Activated naive CD4-positive, alpha-beta T cell treated with anti-CD3 and anti-CD28 coated beads, Interleukin-2, amount 10 ng/mL, durations not matched to agents 7 days and 5 days (primary cell): ENCODE results near the gene SUV39H1.
A peak's percentile ranks its signal among the peaks of the same experiment; 100 is the strongest.
"Not testable (repeated sequence)": the region's sequence is repeated elsewhere in the genome, so short reads cannot be mapped to it uniquely, and the experiment has no call there.

Experiments used
- CTCF ChIA-PET: fragments of 350-600 bp; sonication (Branson Sonifier 250); formaldehyde crosslinking; loops from one replicate; lab custom pipeline; 2021; ENCODE audit warnings: antibody characterized with exemption; lab: Charles Lee
- DNase-seq: peaks from one replicate; pipeline ENCODE4 v3.0.0-alpha.2; 2020
- H3K27ac Mint-ChIP-seq: one replicate; pipeline ENCODE4 v1.8.0; 2021; ENCODE audit warnings: mild to moderate bottlenecking, moderate library complexity, mixed read lengths
- H3K27me3 Mint-ChIP-seq: one replicate; pipeline ENCODE4 v1.8.0; 2021; ENCODE audit warnings: mild to moderate bottlenecking, mixed read lengths
- H3K36me3 Mint-ChIP-seq: one replicate; pipeline ENCODE4 v1.8.0; 2021; ENCODE audit warnings: mixed read lengths
- H3K4me1 Mint-ChIP-seq: one replicate; pipeline ENCODE4 v1.8.0; 2021; ENCODE audit warnings: mixed read lengths
- H3K4me3 Mint-ChIP-seq: one replicate; pipeline ENCODE4 v1.8.0; 2021; ENCODE audit warnings: mild to moderate bottlenecking, moderate library complexity, mixed read lengths
- H3K9me3 Mint-ChIP-seq: one replicate; pipeline ENCODE4 v1.8.0; 2021; ENCODE audit warnings: mixed read lengths

SUV39H1 gene

GRCh38 chrX:48696301-48696908, at the start of gene SUV39H1:
SUV39H1 (plus strand) TSS chrX:48696734; CDS start chrX:48696785, 51 bp downstream.
- peaks cover 29% of the 10 kb centered on the region for H3K36me3 Mint-ChIP-seq
- peak within 1 kb of the TSS; percentile 91 for H3K27ac Mint-ChIP-seq
- DNase-seq, result peak; percentile 89
- peaks cover 51% of the 10 kb centered on the region for H3K4me1 Mint-ChIP-seq
- CTCF ChIA-PET, result no interaction called here
- no peaks in the 10 kb centered on the region for H3K9me3 Mint-ChIP-seq
- H3K27me3 Mint-ChIP-seq, result no peaks in the 10 kb centered on the region
- H3K4me3 Mint-ChIP-seq, result peak within 1 kb of the TSS; percentile 84

GRCh38 chrX:48648336-48648751, 48.2 kb upstream of the SUV39H1 start:
- Mint-ChIP-seq H3K27ac (no peak overlapping the region), H3K36me3 (no peaks in the 10 kb centered on the region), H3K27me3 (peaks cover 7% of the 10 kb centered on the region), H3K4me1 (peaks cover 16% of the 10 kb centered on the region), H3K4me3 (no peak overlapping the region), H3K9me3 (no peaks in the 10 kb centered on the region)
- CTCF ChIA-PET, result interaction anchor here (0.7 to 1.6 kb wide), 13 partner anchors 26 to 298 kb away, joined by 3 to 5 read pairs (median 3); partner anchors contain the start of genes HDAC6 and WAS
- DNase-seq, result peak; percentile 57

- no peaks in the 10 kb centered on the region for H3K36me3 Mint-ChIP-seq
- no peak overlapping the region for H3K4me3 Mint-ChIP-seq
- peaks cover 20% of the 10 kb centered on the region for H3K4me1 Mint-ChIP-seq
- no peak overlapping the region for H3K27ac Mint-ChIP-seq
- CTCF ChIA-PET, result interaction anchor here (1.6 kb wide), 1 partner anchor 297 kb away, joined by 3 read pairs; no protein-coding TSS in a partner anchor
- DNase-seq, result no peak
- H3K9me3 Mint-ChIP-seq, result no peaks in the 10 kb centered on the region
- peaks cover 7% of the 10 kb centered on the region for H3K27me3 Mint-ChIP-seq
Measured at GRCh38 chrX:48649102-48649501, 47.4 kb upstream of the SUV39H1 start.

GRCh38 chrX:48652055-48652579, 44.4 kb upstream of the SUV39H1 start:
- H3K27me3 Mint-ChIP-seq, H3K36me3 Mint-ChIP-seq, DNase-seq, CTCF ChIA-PET, H3K9me3 Mint-ChIP-seq, H3K4me3 Mint-ChIP-seq: not testable (repeated sequence)
- Mint-ChIP-seq H3K4me1 (peaks cover 20% of the 10 kb centered on the region), H3K27ac (peak overlapping the region; percentile 58)

- H3K27ac Mint-ChIP-seq, CTCF ChIA-PET: not testable (repeated sequence)
Measured at GRCh38 chrX:48654746-48655145, 41.8 kb upstream of the SUV39H1 start.

GRCh38 chrX:48659686-48660085, 36.8 kb upstream of the SUV39H1 start:
- CTCF ChIA-PET, H3K27me3 Mint-ChIP-seq, H3K4me1 Mint-ChIP-seq, H3K4me3 Mint-ChIP-seq, DNase-seq, H3K9me3 Mint-ChIP-seq, H3K27ac Mint-ChIP-seq, H3K36me3 Mint-ChIP-seq: not testable (repeated sequence)

More at GRCh38 chrX:48654746-48655145, 41.8 kb upstream of the SUV39H1 start:
- DNase-seq, H3K27me3 Mint-ChIP-seq, H3K36me3 Mint-ChIP-seq, H3K4me3 Mint-ChIP-seq, H3K9me3 Mint-ChIP-seq: not testable (repeated sequence)
- H3K4me1 Mint-ChIP-seq, result peaks cover 17% of the 10 kb centered on the region

- Mint-ChIP-seq H3K9me3 (no peaks in the 10 kb centered on the region), H3K4me1 (peaks cover 10% of the 10 kb centered on the region), H3K27me3 (peaks cover 5% of the 10 kb centered on the region), H3K27ac (no peak overlapping the region), H3K36me3 (no peaks in the 10 kb centered on the region), H3K4me3 (no peak overlapping the region)
- CTCF ChIA-PET, result no interaction called here
- DNase-seq, result no peak
Measured at GRCh38 chrX:48663241-48663640, 33.3 kb upstream of the SUV39H1 start.

- H3K9me3 Mint-ChIP-seq, result no peaks in the 10 kb centered on the region
- H3K4me1 Mint-ChIP-seq, result peaks cover 10% of the 10 kb centered on the region
- no peak for DNase-seq
- no peaks in the 10 kb centered on the region for H3K36me3 Mint-ChIP-seq
- no peak overlapping the region for H3K4me3 Mint-ChIP-seq
- CTCF ChIA-PET, result no interaction called here
- peaks cover 5% of the 10 kb centered on the region for H3K27me3 Mint-ChIP-seq
- H3K27ac Mint-ChIP-seq, result no peak overlapping the region
Measured at GRCh38 chrX:48664156-48664555, 32.4 kb upstream of the SUV39H1 start.

GRCh38 chrX:48665991-48666390, 30.5 kb upstream of the SUV39H1 start:
- peaks cover 6% of the 10 kb centered on the region for H3K4me1 Mint-ChIP-seq
- H3K27ac Mint-ChIP-seq, result no peak overlapping the region
- no peaks in the 10 kb centered on the region for H3K9me3 Mint-ChIP-seq
- CTCF ChIA-PET, result no interaction called here
- no peaks in the 10 kb centered on the region for H3K27me3 Mint-ChIP-seq
- DNase-seq, result no peak
- no peaks in the 10 kb centered on the region for H3K36me3 Mint-ChIP-seq
- no peak overlapping the region for H3K4me3 Mint-ChIP-seq

GRCh38 chrX:48666649-48667048, 29.9 kb upstream of the SUV39H1 start:
- Mint-ChIP-seq H3K4me3 (no peak overlapping the region), H3K4me1 (no peaks in the 10 kb centered on the region), H3K9me3 (no peaks in the 10 kb centered on the region), H3K36me3 (no peaks in the 10 kb centered on the region), H3K27ac (no peak overlapping the region), H3K27me3 (no peaks in the 10 kb centered on the region)
- CTCF ChIA-PET, result no interaction called here
- no peak for DNase-seq

- CTCF ChIA-PET, result no interaction called here
- no peaks in the 10 kb centered on the region for H3K27me3 Mint-ChIP-seq
- no peak overlapping the region for H3K27ac Mint-ChIP-seq
- H3K9me3 Mint-ChIP-seq, result no peaks in the 10 kb centered on the region
- H3K36me3 Mint-ChIP-seq, result no peaks in the 10 kb centered on the region
- no peaks in the 10 kb centered on the region for H3K4me1 Mint-ChIP-seq
- DNase-seq, result no peak
- H3K4me3 Mint-ChIP-seq, result no peak overlapping the region
Measured at GRCh38 chrX:48667509-48667908, 29.0 kb upstream of the SUV39H1 start.

- H3K9me3 Mint-ChIP-seq, DNase-seq, CTCF ChIA-PET, H3K36me3 Mint-ChIP-seq, H3K4me1 Mint-ChIP-seq, H3K4me3 Mint-ChIP-seq, H3K27me3 Mint-ChIP-seq, H3K27ac Mint-ChIP-seq: not testable (repeated sequence)
Measured at GRCh38 chrX:48668187-48668586, 28.3 kb upstream of the SUV39H1 start.

- Mint-ChIP-seq H3K27me3 (no peaks in the 10 kb centered on the region), H3K4me1 (peaks cover 36% of the 10 kb centered on the region), H3K9me3 (no peaks in the 10 kb centered on the region), H3K4me3 (peak overlapping the region; percentile 86), H3K36me3 (peaks cover 9% of the 10 kb centered on the region), H3K27ac (peak overlapping the region; percentile 91)
- CTCF ChIA-PET, result no interaction called here
- peak; percentile 90 for DNase-seq
Measured at GRCh38 chrX:48676106-48676892, 20.2 kb upstream of the SUV39H1 start.

- DNase-seq, result peak; percentile 44
- Mint-ChIP-seq H3K27me3 (no peaks in the 10 kb centered on the region), H3K36me3 (peaks cover 9% of the 10 kb centered on the region), H3K9me3 (no peaks in the 10 kb centered on the region), H3K4me1 (peaks cover 39% of the 10 kb centered on the region), H3K4me3 (peak overlapping the region; percentile 86), H3K27ac (peak overlapping the region; percentile 88)
- CTCF ChIA-PET, result no interaction called here
Measured at GRCh38 chrX:48676893-48677270, 19.7 kb upstream of the SUV39H1 start.

- H3K9me3 Mint-ChIP-seq, result no peaks in the 10 kb centered on the region
- H3K36me3 Mint-ChIP-seq, result peaks cover 9% of the 10 kb centered on the region
- H3K4me1 Mint-ChIP-seq, result peaks cover 43% of the 10 kb centered on the region
- H3K27me3 Mint-ChIP-seq, result no peaks in the 10 kb centered on the region
- no peak for DNase-seq
- CTCF ChIA-PET, result no interaction called here
- H3K27ac Mint-ChIP-seq, result peak overlapping the region; percentile 88
- peak overlapping the region; percentile 86 for H3K4me3 Mint-ChIP-seq
Measured at GRCh38 chrX:48677516-48677915, 19.0 kb upstream of the SUV39H1 start.
